ENCODE results near the gene ZNF230.
A peak's percentile ranks its signal among the peaks of the same experiment; 100 is the strongest.

Gene ZNF230

GRCh38 chr19:44002566-44003460 lies at the start of gene ZNF230:
ZNF230 (plus strand) TSS chr19:44002957; CDS start chr19:44007079, 4,122 bp downstream.
- DNase-seq, result peak; percentile 91

GRCh38 chr19:43956827-43957226 lies 45.9 kb upstream of the ZNF230 start:
- no peak for DNase-seq

- no peak for DNase-seq
Measured at GRCh38 chr19:43957891-43958290, 44.9 kb upstream of the ZNF230 start.

- no peak for DNase-seq
Measured at GRCh38 chr19:43960411-43960810, 42.3 kb upstream of the ZNF230 start.

- no peak for DNase-seq
Measured at GRCh38 chr19:43966079-43966694, 36.6 kb upstream of the ZNF230 start.

GRCh38 chr19:43976732-43977131 lies 26.0 kb upstream of the ZNF230 start:
- DNase-seq, result no peak

GRCh38 chr19:43983544-43983911 lies 19.2 kb upstream of the ZNF230 start:
- no peak for DNase-seq

GRCh38 chr19:43983912-43984686 lies 18.7 kb upstream of the ZNF230 start, which contains the start of gene ZNF155:
ZNF155 (plus strand) TSS chr19:43984188; CDS start chr19:43988544, 4,356 bp downstream.
- peak; percentile 98 for DNase-seq

GRCh38 chr19:43984687-43985000 lies 18.1 kb upstream of the ZNF230 start:
- DNase-seq, result no peak

- no peak for DNase-seq
Measured at GRCh38 chr19:43997631-43998290, 5.0 kb upstream of the ZNF230 start.

GRCh38 chr19:44002212-44002565 lies 568 bp upstream of the ZNF230 start:
- DNase-seq, result no peak

- peak; percentile 1 for DNase-seq
Measured at GRCh38 chr19:44003461-44004009, 778 bp downstream of the ZNF230 start.

- no peak for DNase-seq
Measured at GRCh38 chr19:44005973-44006372, 3.2 kb downstream of the ZNF230 start.

- no peak for DNase-seq
Measured at GRCh38 chr19:44007473-44007872, 4.7 kb downstream of the ZNF230 start.

- DNase-seq, result no peak
Measured at GRCh38 chr19:44010468-44010867, 7.7 kb downstream of the ZNF230 start.

GRCh38 chr19:44019498-44019897 lies 16.7 kb downstream of the ZNF230 start:
- DNase-seq, result no peak

- DNase-seq, result no peak
Measured at GRCh38 chr19:44021221-44021620, 18.5 kb downstream of the ZNF230 start.

GRCh38 chr19:44024900-44025216 lies 22.1 kb downstream of the ZNF230 start:
- no peak for DNase-seq

- DNase-seq, result peak; percentile 46
Measured at GRCh38 chr19:44025217-44025936, 22.6 kb downstream of the ZNF230 start, which contains the start of gene ZNF222. ZNF222 (plus strand) TSS chr19:44025379; CDS start chr19:44025437, 58 bp downstream.

- DNase-seq, result no peak
Measured at GRCh38 chr19:44026622-44027021, 23.9 kb downstream of the ZNF230 start.

- no peak for DNase-seq
Measured at GRCh38 chr19:44032001-44032610, 29.3 kb downstream of the ZNF230 start.

- no peak for DNase-seq
Measured at GRCh38 chr19:44042147-44042546, 39.4 kb downstream of the ZNF230 start.
